ENCODE measurements around the gene INVS. TPM values are rescaled to one million over a fixed set of nuclear protein-coding genes. Genes with fewer than 3 reads are reported as not detected.

INVS gene
- polyA plus RNA-seq, 5 donors: 18.3 to 29.7 (median 26.4) TPM

- no peak for DNase-seq
These were observed 169.2 kb downstream of the INVS start for GRCh38 chr9:100268271-100268670.

GRCh38 chr9:100269656-100270055 is 170.6 kb downstream of the INVS start:
- no peak for DNase-seq

- DNase-seq: no peak
These were observed 178.3 kb downstream of the INVS start for GRCh38 chr9:100277166-100277979.

- no peak for DNase-seq
These were observed 182.0 kb downstream of the INVS start for GRCh38 chr9:100281066-100281465.

- DNase-seq: no peak
These were observed 182.8 kb downstream of the INVS start for GRCh38 chr9:100281676-100282387.

GRCh38 chr9:100282388-100282719 is 183.3 kb downstream of the INVS start:
- DNase-seq: no peak

GRCh38 chr9:100284247-100284646 is 185.2 kb downstream of the INVS start:
- DNase-seq: no peak

- DNase-seq: no peak
These were observed 186.0 kb downstream of the INVS start for GRCh38 chr9:100285080-100285479.

- DNase-seq: no peak
These were observed 186.6 kb downstream of the INVS start for GRCh38 chr9:100285601-100286000.

- DNase-seq: no peak
These were observed 187.2 kb downstream of the INVS start for GRCh38 chr9:100286257-100286656.

- DNase-seq: no peak
These were observed 188.1 kb downstream of the INVS start for GRCh38 chr9:100287186-100287585.

GRCh38 chr9:100290714-100291113 is 191.7 kb downstream of the INVS start:
- DNase-seq: no peak

- DNase-seq: no peak
These were observed 193.4 kb downstream of the INVS start for GRCh38 chr9:100292414-100292813.

GRCh38 chr9:100294341-100294740 is 195.3 kb downstream of the INVS start:
- DNase-seq: no peak

GRCh38 chr9:100294806-100295205 is 195.8 kb downstream of the INVS start:
- DNase-seq: no peak

- DNase-seq: no peak
These were observed 196.2 kb downstream of the INVS start for GRCh38 chr9:100295240-100295639.

- DNase-seq: no peak
These were observed 197.4 kb downstream of the INVS start for GRCh38 chr9:100296407-100296806.

GRCh38 chr9:100298378-100298777 is 199.3 kb downstream of the INVS start:
- DNase-seq: no peak

GRCh38 chr9:100303747-100304146 is 204.7 kb downstream of the INVS start:
- no peak for DNase-seq

GRCh38 chr9:100306283-100306682 is 207.2 kb downstream of the INVS start:
- no peak for DNase-seq

- no peak for DNase-seq
These were observed 208.0 kb downstream of the INVS start for GRCh38 chr9:100307080-100307479.

GRCh38 chr9:100308965-100309564 is 210.0 kb downstream of the INVS start:
- no peak for DNase-seq

GRCh38 chr9:100309992-100310391 is 210.9 kb downstream of the INVS start:
- DNase-seq: no peak
